ENCODE results near the gene XRCC4. TPM values are rescaled to one million over a fixed set of nuclear protein-coding genes. Genes with fewer than 3 reads are reported as not detected.

XRCC4 gene
- total and polyA plus RNA-seq, 9 of the 15 experiments (the other 6 are each of a cell fraction or from before 2014, with no cell fraction given), result 13.6 to 61.6 (median 22.4) TPM

DNA sequence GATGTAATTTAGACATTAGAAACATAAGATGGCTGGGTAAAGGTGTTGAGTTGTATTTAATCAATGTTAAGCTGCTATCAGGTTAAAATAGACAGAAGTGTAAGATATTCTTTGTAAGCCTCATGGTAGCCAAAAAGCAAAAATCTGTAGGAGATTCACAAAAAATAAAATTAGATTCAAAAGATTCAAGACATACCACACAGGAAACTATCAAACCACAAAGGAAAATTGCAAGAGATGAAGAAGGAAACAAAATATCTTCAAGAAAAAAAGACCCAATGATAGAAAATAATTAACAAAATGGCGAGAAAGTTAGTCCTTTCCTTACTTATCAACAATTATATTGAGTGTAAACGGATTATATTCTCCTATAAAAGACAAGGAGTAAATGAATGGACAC lies 15.3 kb downstream of the XRCC4 start:
- Histone ChIP-seq H3K9me1 (ENCODE audit: control insufficient read depth, insufficient read depth, low read length) (no peaks in the 10 kb centered on the region), H3K27ac (ENCODE audit: extremely low read depth, low read depth, low read length) (no peak overlapping the region), H2AFZ (ENCODE audit: low read depth, low read length) (no peak overlapping the region), H3K27me3 (ENCODE audit: control insufficient read depth in 2 of 2, insufficient read depth in 2 of 2, low read length in 2 of 2) (no peaks in the 10 kb centered on the region), H4K20me1 (replicated peaks; ENCODE audit: control insufficient read depth, insufficient read depth, low read length) (no peaks in the 10 kb centered on the region), H3K4me1 (replicated peaks in 1 of 2; ENCODE audit: control insufficient read depth in 2 of 2, insufficient read depth in 2 of 2, low read length in 2 of 2) (peaks cover 0 to 3% of the 10 kb centered on the region in 2 experiments; a peak in 4 of 5 replicates), H3K4me3 (no peak overlapping the region), H3K4me2 (ENCODE audit: insufficient read depth, low read length) (no peak overlapping the region), H3K9me3 (replicated peaks; ENCODE audit: control insufficient read depth, insufficient read depth, low read depth, low read length) (no peaks in the 10 kb centered on the region; the same call in 1 of the 2 replicates), H3K9ac (ENCODE audit: insufficient read depth in 1 of 2, low read depth in 2 of 2, low read length in 2 of 2) (no peak overlapping the region), H3K36me3 (ENCODE audit: control insufficient read depth, insufficient read depth, low read length) (no peaks in the 10 kb centered on the region), H3K79me2 (ENCODE audit: control insufficient read depth, insufficient read depth, low read length) (no peaks in the 10 kb centered on the region)
- FAIRE-seq, result no peak
- intact Hi-C loops (cut with micrococcal nuclease), result no loop called here
- TF ChIP-seq DLX4 (CRISPR knock-in tag; IDR thresholded peaks at IDR 0.05) (no peak), EP300 (IDR thresholded peaks at IDR 0.05; ENCODE audit: low read length) (no peak), LARP7 (IDR thresholded peaks at IDR 0.05) (no peak), STAT5B (CRISPR knock-in tag; IDR thresholded peaks at IDR 0.05) (no peak), CBFB (CRISPR knock-in tag; IDR thresholded peaks at IDR 0.05) (no peak), TCF7 (IDR thresholded peaks at IDR 0.05; ENCODE audit: borderline replicate concordance) (no peak), ZBTB1 (CRISPR knock-in tag; IDR thresholded peaks at IDR 0.05; ENCODE audit: borderline replicate concordance, low read depth) (no peak), HOXB6 (CRISPR knock-in tag; IDR thresholded peaks at IDR 0.05; ENCODE audit: borderline replicate concordance) (no peak), FOXP4 (CRISPR knock-in tag; IDR thresholded peaks at IDR 0.05; ENCODE audit: borderline replicate concordance) (no peak), ZNF668 (CRISPR knock-in tag; IDR thresholded peaks at IDR 0.05) (no peak), PCBP1 (IDR thresholded peaks at IDR 0.05; ENCODE audit: low read depth, low read length, poor library complexity, severe bottlenecking) (no peak), GATAD2A (IDR thresholded peaks at IDR 0.05) (no peak), ZNF354B (CRISPR knock-in tag; IDR thresholded peaks at IDR 0.05) (no peak), ZNF3 (CRISPR knock-in tag; IDR thresholded peaks at IDR 0.05) (no peak), NFATC3 (IDR thresholded peaks at IDR 0.05) (no peak), LEF1 (IDR thresholded peaks at IDR 0.05) (no peak), HNRNPLL (IDR thresholded peaks at IDR 0.05; ENCODE audit: low read depth, low read length, poor library complexity, severe bottlenecking) (no peak), BCOR (IDR thresholded peaks at IDR 0.05) (no peak)
- TF ChIP-seq, protein P1, sequence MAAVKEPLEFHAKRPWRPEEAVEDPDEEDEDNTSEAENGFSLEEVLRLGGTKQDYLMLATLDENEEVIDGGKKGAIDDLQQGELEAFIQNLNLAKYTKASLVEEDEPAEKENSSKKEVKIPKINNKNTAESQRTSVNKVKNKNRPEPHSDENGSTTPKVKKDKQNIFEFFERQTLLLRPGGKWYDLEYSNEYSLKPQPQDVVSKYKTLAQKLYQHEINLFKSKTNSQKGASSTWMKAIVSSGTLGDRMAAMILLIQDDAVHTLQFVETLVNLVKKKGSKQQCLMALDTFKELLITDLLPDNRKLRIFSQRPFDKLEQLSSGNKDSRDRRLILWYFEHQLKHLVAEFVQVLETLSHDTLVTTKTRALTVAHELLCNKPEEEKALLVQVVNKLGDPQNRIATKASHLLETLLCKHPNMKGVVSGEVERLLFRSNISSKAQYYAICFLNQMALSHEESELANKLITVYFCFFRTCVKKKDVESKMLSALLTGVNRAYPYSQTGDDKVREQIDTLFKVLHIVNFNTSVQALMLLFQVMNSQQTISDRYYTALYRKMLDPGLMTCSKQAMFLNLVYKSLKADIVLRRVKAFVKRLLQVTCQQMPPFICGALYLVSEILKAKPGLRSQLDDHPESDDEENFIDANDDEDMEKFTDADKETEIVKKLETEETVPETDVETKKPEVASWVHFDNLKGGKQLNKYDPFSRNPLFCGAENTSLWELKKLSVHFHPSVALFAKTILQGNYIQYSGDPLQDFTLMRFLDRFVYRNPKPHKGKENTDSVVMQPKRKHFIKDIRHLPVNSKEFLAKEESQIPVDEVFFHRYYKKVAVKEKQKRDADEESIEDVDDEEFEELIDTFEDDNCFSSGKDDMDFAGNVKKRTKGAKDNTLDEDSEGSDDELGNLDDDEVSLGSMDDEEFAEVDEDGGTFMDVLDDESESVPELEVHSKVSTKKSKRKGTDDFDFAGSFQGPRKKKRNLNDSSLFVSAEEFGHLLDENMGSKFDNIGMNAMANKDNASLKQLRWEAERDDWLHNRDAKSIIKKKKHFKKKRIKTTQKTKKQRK (IDR thresholded peaks at IDR 0.05; ENCODE audit: borderline replicate concordance, low read depth, low read length), result no peak
- no peak for DNase-seq (ENCODE audit: extremely low read depth in 1 of 4, low spot score in 3 of 4)
- POLR2A ChIA-PET, result no interaction called here
- ATAC-seq, result no peak
- no TSS peak for BruUV-seq (replicated peaks)
- 54% methylated on average over 2 of the region's 2 CpGs for WGBS (ENCODE audit: insufficient coverage, low coverage, missing lambda C conversion rate)
- CTCF ChIA-PET (ENCODE audit: low intra/inter-chr PET ratio), result no interaction called here
- in situ Hi-C loops (cut with MboI), result no loop called here
